Mesendoderm (in vitro differentiated cells): ENCODE data around the gene ATAD5. TPM values are rescaled to one million over a fixed set of nuclear protein-coding genes. Genes with fewer than 3 reads are reported as not detected.

Source experiments
- DNase-seq: peaks from one replicate; pipeline ENCODE4 v3.0.0; 2013
- H2AK5ac ChIP-seq: 2 replicates; pipeline ENCODE4 v1.6.1; 2013; ENCODE audit warnings: low read length, inconsistent platforms
- H2BK120ac ChIP-seq: 2 replicates; pipeline ENCODE4 v1.6.1; 2013; ENCODE audit warnings: low read depth, mild to moderate bottlenecking, low read length, moderate library complexity, mixed read lengths
- H2BK15ac ChIP-seq: replicated peaks from 2 replicates; pipeline ENCODE4 v1.6.1; 2013; ENCODE audit warnings: low read depth, mild to moderate bottlenecking, moderate library complexity
- H2BK5ac ChIP-seq: 2 replicates; pipeline ENCODE4 v1.6.1; 2013; ENCODE audit warnings: low read length, inconsistent platforms
- H3K18ac ChIP-seq: 2 replicates; pipeline ENCODE4 v1.6.1; 2013; ENCODE audit warnings: mild to moderate bottlenecking, low read length, mixed read lengths
- H3K23ac ChIP-seq: one replicate; pipeline ENCODE4 v1.6.1; 2013; ENCODE audit warnings: low read length
- H3K27ac ChIP-seq: 2 replicates; pipeline ENCODE4 v1.5.1; 2013; ENCODE audit warnings: low read depth, mild to moderate bottlenecking, inconsistent platforms, low read length, moderate library complexity
- H3K27me3 ChIP-seq: 2 replicates; pipeline ENCODE4 v1.6.1; 2013; ENCODE audit warnings: low read length, control low read depth, mild to moderate bottlenecking, inconsistent platforms; ENCODE audit not compliant: insufficient read depth, poor library complexity
- H3K36me3 ChIP-seq: 2 replicates; pipeline ENCODE4 v1.6.1; 2013; ENCODE audit warnings: low read length, inconsistent platforms; ENCODE audit not compliant: control insufficient read depth, insufficient read depth
- H3K4ac ChIP-seq: one replicate; pipeline ENCODE4 v1.6.1; 2013; ENCODE audit warnings: low read depth, mild to moderate bottlenecking, low read length, moderate library complexity
- H3K4me1 ChIP-seq: 2 replicates; pipeline ENCODE4 v1.6.1; 2013; ENCODE audit warnings: low read depth, low read length, inconsistent platforms; ENCODE audit not compliant: control insufficient read depth
- H3K4me2 ChIP-seq: 2 replicates; pipeline ENCODE4 v1.6.1; 2013; ENCODE audit warnings: low read length
- H3K4me3 ChIP-seq: 2 replicates; pipeline ENCODE4 v1.5.1; 2013; ENCODE audit warnings: mild to moderate bottlenecking, low read length
- H3K56ac ChIP-seq: one replicate; pipeline ENCODE4 v1.6.1; 2013; ENCODE audit warnings: low read length
- H3K79me1 ChIP-seq: 2 replicates; pipeline ENCODE4 v1.6.1; 2013; ENCODE audit warnings: low read length, inconsistent platforms
- H3K79me2 ChIP-seq: 2 replicates; pipeline ENCODE4 v1.6.1; 2013; ENCODE audit warnings: mild to moderate bottlenecking, low read length; ENCODE audit not compliant: control insufficient read depth, insufficient read depth
- H3K9ac ChIP-seq: 2 replicates; pipeline ENCODE4 v1.6.1; 2013; ENCODE audit warnings: low read length, inconsistent platforms
- H4K5ac ChIP-seq: one replicate; pipeline ENCODE4 v1.6.1; 2013; ENCODE audit warnings: low read length
- H4K8ac ChIP-seq: one replicate; pipeline ENCODE4 v1.6.1; 2013; ENCODE audit warnings: low read depth, mild to moderate bottlenecking, control low read depth, low read length, moderate library complexity
- WGBS: extraction: QIAGEN DNeasy Blood & Tissue Kit; methylation state at CpG from one replicate; pipeline ENCODE4 v1.1.7; 2013; ENCODE audit warnings: low lambda C conversion rate, missing lambda C conversion rate; ENCODE audit not compliant: insufficient coverage; ENCODE audit errors: extremely low coverage; 5-methylcytosine and 5-hydroxymethylcytosine counted together
- polyA plus RNA-seq, 2 experiments: library from polyadenylated mRNA; stranded (reverse); fragments of 200-250 nt; gene quantifications; one replicate each; pipeline ENCODE4 v1.2.3, GENCODE V29; 2013

The ATAD5 gene
- polyA plus RNA-seq (2013, experiment 1 of 2), result 10.8 TPM
- 11.1 TPM for polyA plus RNA-seq (2013, experiment 2 of 2)

DNA sequence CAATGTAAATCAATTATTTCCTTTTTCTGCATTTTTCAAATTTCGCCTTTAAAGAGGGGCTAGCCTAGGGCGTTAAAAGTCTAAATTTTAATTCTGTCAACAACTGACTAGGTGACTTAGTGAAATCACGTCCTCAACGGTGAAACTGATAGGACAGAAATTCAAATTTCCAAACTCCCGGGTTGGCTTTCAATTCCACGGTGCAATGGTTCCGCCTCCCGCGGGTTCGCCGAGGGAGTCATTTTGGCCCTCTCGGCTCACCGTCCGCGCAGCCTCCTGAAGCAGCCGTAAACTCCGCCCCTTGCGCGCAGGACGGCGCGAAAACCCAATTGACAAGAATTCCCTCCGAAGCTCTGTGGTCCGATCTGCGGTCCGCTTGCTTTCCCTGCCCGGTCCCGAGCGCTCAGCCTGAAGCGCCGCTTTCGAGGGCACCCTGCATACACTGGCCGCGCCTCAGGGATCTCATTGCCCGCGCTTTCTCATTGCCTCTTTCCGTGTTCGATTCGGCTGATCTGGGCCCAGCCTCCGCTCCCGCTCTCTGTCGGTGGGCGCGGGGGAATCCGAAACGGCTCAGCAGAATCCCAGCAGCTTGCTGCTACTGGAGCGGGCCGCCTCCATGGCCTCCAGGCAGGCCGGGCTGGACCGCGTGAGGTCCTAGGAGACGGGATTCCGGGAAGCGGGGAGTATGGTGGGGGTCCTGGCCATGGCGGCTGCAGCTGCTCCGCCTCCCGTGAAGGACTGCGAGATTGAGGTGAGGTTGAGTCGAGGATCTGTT lies at the start of gene ATAD5:
TSS of gene ATAD5 (plus strand) at position 304 of the 775 bp plus-strand sequence. CDS start at position 686, 382 bp downstream.
- Histone ChIP-seq H3K23ac (peak within 1 kb of the TSS; percentile 85), H3K4me1 (peaks cover 2% of the 10 kb centered on the region), H3K36me3 (no peaks in the 10 kb centered on the region), H3K56ac (peak within 1 kb of the TSS; percentile 95), H3K79me2 (peaks cover 11% of the 10 kb centered on the region), H4K8ac (peak within 1 kb of the TSS; percentile 94), H3K4me3 (peak within 1 kb of the TSS; percentile 73), H2BK15ac (peak within 1 kb of the TSS; percentile 37), H3K27ac (peak within 1 kb of the TSS; percentile 56), H3K79me1 (no peaks in the 10 kb centered on the region), H2BK120ac (no peak within 1 kb of the TSS), H3K9ac (peak within 1 kb of the TSS; percentile 91), H4K5ac (peak within 1 kb of the TSS; percentile 10), H3K4me2 (peak within 1 kb of the TSS; percentile 58), H2BK5ac (no peak within 1 kb of the TSS), H3K18ac (peak within 1 kb of the TSS; percentile 44), H2AK5ac (no peak within 1 kb of the TSS), H3K27me3 (no peaks in the 10 kb centered on the region), H3K4ac (no peak within 1 kb of the TSS)
- peak; percentile 93 for DNase-seq
- no CpG with 5 or more reads among the region's 59 CpGs for WGBS

GRCh38 chr17:30782206-30782605 lies 49.6 kb upstream of the ATAD5 start:
- no peak overlapping the region for H3K27ac ChIP-seq
- H3K36me3 ChIP-seq, result peaks cover 2% of the 10 kb centered on the region
- H3K4me3 ChIP-seq, result no peak overlapping the region
- H3K79me1 ChIP-seq, result no peaks in the 10 kb centered on the region
- H3K9ac ChIP-seq, result no peak overlapping the region
- H4K5ac ChIP-seq, result no peak overlapping the region
- no peak overlapping the region for H2BK5ac ChIP-seq
- H2BK15ac ChIP-seq, result no peak overlapping the region
- DNase-seq, result no peak
- no peak overlapping the region for H2BK120ac ChIP-seq
- H3K18ac ChIP-seq, result no peak overlapping the region
- H3K4ac ChIP-seq, result no peak overlapping the region
- no peaks in the 10 kb centered on the region for H3K27me3 ChIP-seq
- no peak overlapping the region for H2AK5ac ChIP-seq
- no peak overlapping the region for H3K23ac ChIP-seq
- WGBS, result no CpG with 5 or more reads among the region's 2 CpGs
- no peaks in the 10 kb centered on the region for H3K79me2 ChIP-seq
- H4K8ac ChIP-seq, result no peak overlapping the region
- H3K4me2 ChIP-seq, result no peak overlapping the region
- H3K56ac ChIP-seq, result no peak overlapping the region
- no peaks in the 10 kb centered on the region for H3K4me1 ChIP-seq

DNA sequence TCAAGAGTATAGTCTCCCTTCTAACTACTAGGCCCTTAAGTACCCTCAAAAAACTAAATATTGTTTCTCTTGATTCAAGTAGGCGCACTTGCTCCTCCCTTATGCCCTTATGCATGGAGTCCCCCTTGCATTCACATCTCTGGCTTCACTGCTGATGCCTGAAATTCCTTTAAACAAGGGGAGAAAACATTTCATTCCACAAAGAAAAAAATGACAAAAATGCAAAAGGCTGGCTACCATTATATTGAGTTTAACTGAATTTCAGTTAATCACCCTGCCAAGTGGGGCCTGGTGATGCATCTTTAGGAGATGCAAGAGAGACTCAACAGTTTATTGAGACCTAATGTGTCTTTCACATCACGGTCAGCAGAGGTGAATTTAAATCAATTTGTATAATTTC lies 42.8 kb upstream of the ATAD5 start:
- Histone ChIP-seq H3K4me1 (no peaks in the 10 kb centered on the region), H3K79me1 (no peaks in the 10 kb centered on the region), H4K8ac (no peak overlapping the region), H2AK5ac (no peak overlapping the region), H4K5ac (no peak overlapping the region), H3K9ac (no peak overlapping the region), H3K27me3 (no peaks in the 10 kb centered on the region), H2BK120ac (no peak overlapping the region), H3K27ac (no peak overlapping the region), H2BK5ac (no peak overlapping the region), H3K79me2 (no peaks in the 10 kb centered on the region), H3K56ac (no peak overlapping the region), H3K4me3 (no peak overlapping the region), H2BK15ac (no peak overlapping the region), H3K36me3 (peaks cover 7% of the 10 kb centered on the region), H3K23ac (no peak overlapping the region), H3K4ac (no peak overlapping the region), H3K18ac (no peak overlapping the region), H3K4me2 (no peak overlapping the region)
- DNase-seq, result peak; percentile 15
- WGBS, result no CpG with 5 or more reads among the region's 2 CpGs

DNA sequence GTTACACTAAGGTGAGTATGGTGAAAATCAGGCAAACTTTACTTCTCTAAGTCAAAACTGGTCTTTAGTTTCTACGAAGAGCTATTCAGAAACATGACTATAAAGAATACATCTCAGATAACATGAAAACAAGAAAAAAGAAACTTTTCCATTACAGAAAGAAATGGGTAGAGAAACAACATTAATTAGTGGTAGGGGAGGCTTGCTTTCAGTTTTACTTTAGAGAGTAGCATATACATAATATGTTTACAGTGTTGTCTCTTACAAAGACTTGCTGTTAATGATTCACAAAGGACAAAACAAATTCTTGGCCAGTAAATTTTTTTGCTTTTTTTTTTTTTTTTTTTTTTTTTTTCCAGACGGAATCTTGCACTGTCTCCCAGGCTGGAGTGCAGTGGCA lies 41.5 kb upstream of the ATAD5 start:
- Histone ChIP-seq H2BK5ac (no peak overlapping the region), H2BK15ac (no peak overlapping the region)

DNA sequence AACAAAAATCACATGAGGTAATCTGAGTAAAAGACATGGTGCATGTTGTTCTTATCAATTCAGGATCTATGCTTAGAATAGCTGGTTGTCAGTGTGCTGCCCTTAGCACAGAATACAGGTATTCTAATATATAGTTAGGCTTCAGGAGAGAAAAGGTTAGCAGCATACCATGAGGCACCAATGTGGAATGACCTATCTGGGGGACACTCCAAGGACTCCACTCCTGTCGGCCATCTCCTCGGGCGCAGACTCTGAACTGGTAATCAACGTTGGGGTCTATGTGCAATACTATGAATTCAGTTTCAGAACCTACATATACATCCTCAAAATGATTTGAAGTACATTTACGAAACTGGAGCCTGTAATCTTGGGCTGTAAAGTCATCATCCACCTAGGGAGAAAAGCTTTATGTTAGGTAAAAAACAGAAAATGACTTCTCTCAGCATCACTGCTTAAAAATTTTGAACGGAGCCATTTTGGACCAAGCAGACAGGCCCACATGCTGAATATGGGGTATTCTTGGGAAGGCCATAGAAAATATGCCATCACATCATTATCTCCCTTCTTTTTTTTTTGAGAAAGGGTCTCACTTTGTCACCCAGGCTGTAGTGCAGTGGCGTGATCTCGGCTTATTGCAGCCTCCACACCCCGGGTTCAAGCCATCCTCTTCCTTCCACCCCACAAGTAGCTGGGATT lies 38.3 kb upstream of the ATAD5 start:
- no CpG with 5 or more reads among the region's 9 CpGs for WGBS
- no peak overlapping the region for H2BK120ac ChIP-seq
- H2AK5ac ChIP-seq, result no peak overlapping the region
- DNase-seq, result no peak
- no peak overlapping the region for H3K18ac ChIP-seq
- H3K27ac ChIP-seq, result no peak overlapping the region
- H2BK15ac ChIP-seq, result no peak overlapping the region
- H3K4me2 ChIP-seq, result no peak overlapping the region
- H3K79me1 ChIP-seq, result no peaks in the 10 kb centered on the region
- H4K8ac ChIP-seq, result no peak overlapping the region
- H3K36me3 ChIP-seq, result peaks cover 7% of the 10 kb centered on the region
- H4K5ac ChIP-seq, result no peak overlapping the region
- H3K9ac ChIP-seq, result no peak overlapping the region
- H3K4me3 ChIP-seq, result no peak overlapping the region
- no peaks in the 10 kb centered on the region for H3K27me3 ChIP-seq
- no peaks in the 10 kb centered on the region for H3K4me1 ChIP-seq
- H2BK5ac ChIP-seq, result no peak overlapping the region
- no peak overlapping the region for H3K56ac ChIP-seq
- H3K23ac ChIP-seq, result no peak overlapping the region
- no peak overlapping the region for H3K4ac ChIP-seq
- no peaks in the 10 kb centered on the region for H3K79me2 ChIP-seq

More for the DNA sequence above, 41.5 kb upstream of the ATAD5 start:
- H3K4me1 ChIP-seq, result no peaks in the 10 kb centered on the region
- H2AK5ac ChIP-seq, result no peak overlapping the region
- H4K5ac ChIP-seq, result no peak overlapping the region
- H3K23ac ChIP-seq, result no peak overlapping the region
- no CpG with 5 or more reads among the region's 2 CpGs for WGBS
- H3K79me2 ChIP-seq, result no peaks in the 10 kb centered on the region
- H3K4me2 ChIP-seq, result no peak overlapping the region
- H3K18ac ChIP-seq, result no peak overlapping the region
- no peak overlapping the region for H3K4me3 ChIP-seq
- peaks cover 7% of the 10 kb centered on the region for H3K36me3 ChIP-seq
- H4K8ac ChIP-seq, result no peak overlapping the region
- H3K4ac ChIP-seq, result no peak overlapping the region
- H2BK120ac ChIP-seq, result no peak overlapping the region
- H3K27me3 ChIP-seq, result no peaks in the 10 kb centered on the region
- no peak overlapping the region for H3K56ac ChIP-seq
- DNase-seq, result no peak
- no peak overlapping the region for H3K27ac ChIP-seq
- H3K9ac ChIP-seq, result no peak overlapping the region
- no peaks in the 10 kb centered on the region for H3K79me1 ChIP-seq
